Psoas muscle (tissue), 8 donors: ENCODE measurements around the gene ZFHX3. TPM values are rescaled to one million over a fixed set of nuclear protein-coding genes. Genes with fewer than 3 reads are reported as not detected.

Source experiments
- ATAC-seq, 4 donors: fragments of 200-7000 bp; cut with Tn5 transposase; one replicate each; pipeline ENCODE4 v1.9.1; 2020; ENCODE audit warnings: moderate library complexity in 3 of 4, mild to moderate bottlenecking in 2 of 4
- DNase-seq, 2 donors: peaks; one replicate each; pipeline ENCODE4 v3.0.0-alpha.2; 2020
- H3K27ac ChIP-seq: fragments of 200-600 bp; one replicate; pipeline ENCODE4 v1.8.0; 2022
- H3K27me3 ChIP-seq, 3 donors: fragments of 200-600 bp in 1 of 3; one replicate each; pipeline versions ENCODE4 v1.6.1 to v1.8.0; 2013 to 2022; ENCODE audit warnings: low read length in 2 of 3, mild to moderate bottlenecking in 2 of 3, moderate library complexity in 1 of 3; ENCODE audit not compliant: insufficient read depth in 3 of 3
- H3K36me3 ChIP-seq, 2 donors: fragments of 200-600 bp in 1 of 2; one replicate each; pipeline versions ENCODE4 v1.6.1 to v1.8.0; 2013 to 2022; ENCODE audit warnings: low read depth in 1 of 2, mild to moderate bottlenecking in 1 of 2, moderate library complexity in 1 of 2; ENCODE audit not compliant: insufficient read depth in 1 of 2
- H3K4me1 ChIP-seq: fragments of 200-600 bp; one replicate; pipeline ENCODE4 v1.8.0; 2022
- H3K4me3 ChIP-seq: fragments of 200-600 bp; one replicate; pipeline ENCODE4 v1.8.0; 2022; ENCODE audit warnings: mild to moderate bottlenecking
- H3K9me3 ChIP-seq: fragments of 200-600 bp; one replicate; pipeline ENCODE4 v1.8.0; 2022
- WGBS, 3 donors: extraction: QIAGEN DNeasy Blood & Tissue Kit; methylation state at CpG; one replicate each; pipeline versions ENCODE4 v1.1.6 to v1.1.7; 2013; 5-methylcytosine and 5-hydroxymethylcytosine counted together
- intact Hi-C, 2 donors: fragments of 100-400 bp; cut with DNase I; formaldehyde crosslinking; loops; one replicate each; pipeline versions ENCODE4 v1.11.0 to v1.14.2; 2022
- polyA plus RNA-seq, 3 donors: library from polyadenylated mRNA; stranded (reverse); fragments of 200-250 nt; gene quantifications; one replicate each; pipeline ENCODE4 v1.2.3, GENCODE V29; 2013
- total RNA-seq, 4 donors: library from RNA; stranded (reverse); fragmentation: NEBNext Ultra II Directional in 2 of 4; extraction: Animal tissue kit (Norgen Biotek cat#: 25700) in 2 of 4; gene quantifications; one replicate each; pipeline versions ENCODE4 v1.2.1 to v1.2.4, GENCODE V29; 2021 to 2023
- TF ChIP-seq, protein P1 (sequence below): fragments of 200-600 bp; IDR thresholded peaks from one replicate; pipeline ENCODE4 v1.8.0; 2022; ENCODE audit warnings: antibody characterized with exemption
- donor health status: healthy with polysubstance abuse.
- donor health status: DM: no; HTN: no; CAD: no; lungs with moderate emphysema.
- donor health status: Bipolar disorder and iron deficiency.
- donor health status: healthy.
- donor health status: DM: yes; HTN: yes; CAD: no.
- donor health status: DM: no; HTN: no; CAD: no.
- donor health status: DM: no; HTN: no; CAD: no.
- donor health status: DM: yes; HTN: yes; CAD: no.

The ZFHX3 gene
- total and polyA plus RNA-seq, 7 donors = 3.3 to 36.9 (median 11.5) TPM

DNA sequence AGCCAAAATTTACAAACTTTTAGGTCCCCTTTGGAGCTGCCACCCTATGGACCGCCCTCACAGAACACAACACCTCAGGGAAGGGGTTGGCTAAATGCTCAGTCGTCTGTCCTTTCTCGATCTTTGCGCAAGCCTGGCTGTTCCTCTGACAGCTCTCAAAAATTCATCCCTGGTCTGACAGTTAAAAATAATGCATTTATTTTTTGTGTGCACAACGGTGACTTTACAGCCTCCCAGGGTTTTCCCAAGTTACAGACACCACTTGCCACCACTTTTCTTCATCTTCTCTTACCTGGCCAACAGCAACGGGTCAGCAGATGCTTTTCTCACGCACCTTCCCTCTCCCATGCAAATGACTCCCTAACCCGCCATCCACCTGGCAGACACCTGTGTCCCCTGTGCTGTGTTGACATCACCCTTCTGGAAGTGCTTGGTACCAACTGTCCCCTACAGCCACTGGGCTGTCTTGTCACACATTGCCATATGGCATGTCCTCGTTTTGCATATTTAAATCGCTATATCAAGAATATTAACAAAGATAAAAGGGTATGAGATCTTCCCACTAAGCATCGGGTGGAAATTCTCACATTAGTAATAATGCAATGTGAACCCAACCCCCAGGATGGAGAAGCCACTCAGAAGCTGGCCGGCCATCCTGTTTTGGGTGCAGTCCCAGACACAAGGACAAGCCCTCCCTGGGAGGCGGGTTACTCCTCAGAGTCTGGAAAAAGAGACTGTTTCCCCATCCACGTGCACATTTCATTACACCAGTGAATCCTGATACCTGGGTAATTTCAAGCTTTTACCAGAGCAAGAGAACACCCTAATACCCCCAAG, 187.0 kb downstream of the ZFHX3 start:
- H3K36me3 ChIP-seq = peaks cover 0 to 2% of the 10 kb centered on the region in 2 donors
- 73 to 80% (median 76%) methylated on average over 14 of the region's 14 CpGs for WGBS, 3 donors
- H3K4me3 ChIP-seq = no peak overlapping the region
- no peak for DNase-seq
- intact Hi-C loops = no loop called here
- TF ChIP-seq, protein P1, sequence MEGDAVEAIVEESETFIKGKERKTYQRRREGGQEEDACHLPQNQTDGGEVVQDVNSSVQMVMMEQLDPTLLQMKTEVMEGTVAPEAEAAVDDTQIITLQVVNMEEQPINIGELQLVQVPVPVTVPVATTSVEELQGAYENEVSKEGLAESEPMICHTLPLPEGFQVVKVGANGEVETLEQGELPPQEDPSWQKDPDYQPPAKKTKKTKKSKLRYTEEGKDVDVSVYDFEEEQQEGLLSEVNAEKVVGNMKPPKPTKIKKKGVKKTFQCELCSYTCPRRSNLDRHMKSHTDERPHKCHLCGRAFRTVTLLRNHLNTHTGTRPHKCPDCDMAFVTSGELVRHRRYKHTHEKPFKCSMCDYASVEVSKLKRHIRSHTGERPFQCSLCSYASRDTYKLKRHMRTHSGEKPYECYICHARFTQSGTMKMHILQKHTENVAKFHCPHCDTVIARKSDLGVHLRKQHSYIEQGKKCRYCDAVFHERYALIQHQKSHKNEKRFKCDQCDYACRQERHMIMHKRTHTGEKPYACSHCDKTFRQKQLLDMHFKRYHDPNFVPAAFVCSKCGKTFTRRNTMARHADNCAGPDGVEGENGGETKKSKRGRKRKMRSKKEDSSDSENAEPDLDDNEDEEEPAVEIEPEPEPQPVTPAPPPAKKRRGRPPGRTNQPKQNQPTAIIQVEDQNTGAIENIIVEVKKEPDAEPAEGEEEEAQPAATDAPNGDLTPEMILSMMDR = no peak
- H3K4me1 ChIP-seq = peaks cover 10% of the 10 kb centered on the region
- H3K27ac ChIP-seq = no peak overlapping the region
- no peaks in the 10 kb centered on the region for H3K9me3 ChIP-seq
- H3K27me3 ChIP-seq = no peaks in the 10 kb centered on the region
- ATAC-seq = no peak

DNA sequence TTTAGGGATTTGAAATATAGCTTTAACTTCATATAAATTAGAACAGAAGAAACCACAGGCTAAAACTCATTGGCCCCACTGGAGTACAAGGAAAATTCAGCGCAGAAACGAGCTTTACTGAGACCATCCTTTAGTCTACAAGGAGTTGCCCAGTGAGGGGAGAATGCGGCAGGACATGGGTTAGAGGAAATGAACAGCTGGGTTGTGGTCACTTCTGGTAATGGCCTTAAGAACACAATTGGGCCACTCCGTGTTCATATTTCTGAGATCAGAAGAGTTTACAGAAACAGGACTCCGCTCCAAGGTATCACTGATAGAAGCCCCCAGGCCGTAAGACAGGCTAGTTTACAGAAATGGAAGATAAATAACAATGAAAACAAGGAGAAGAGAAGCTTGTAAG, 188.3 kb downstream of the ZFHX3 start:
- no peaks in the 10 kb centered on the region for H3K27me3 ChIP-seq
- peaks cover 10% of the 10 kb centered on the region for H3K4me1 ChIP-seq
- ATAC-seq (no peak), DNase-seq (no peak)
- intact Hi-C loops = no loop called here
- H3K4me3 ChIP-seq = no peak overlapping the region
- H3K27ac ChIP-seq = peak overlapping the region; percentile 2
- TF ChIP-seq, protein P1 = no peak
- no peaks in the 10 kb centered on the region for H3K9me3 ChIP-seq
- WGBS, 3 donors = 90 to 98% (median 94%) methylated on average over 6 of the region's 6 CpGs
- H3K36me3 ChIP-seq = peaks cover 0 to 2% of the 10 kb centered on the region in 2 donors

DNA sequence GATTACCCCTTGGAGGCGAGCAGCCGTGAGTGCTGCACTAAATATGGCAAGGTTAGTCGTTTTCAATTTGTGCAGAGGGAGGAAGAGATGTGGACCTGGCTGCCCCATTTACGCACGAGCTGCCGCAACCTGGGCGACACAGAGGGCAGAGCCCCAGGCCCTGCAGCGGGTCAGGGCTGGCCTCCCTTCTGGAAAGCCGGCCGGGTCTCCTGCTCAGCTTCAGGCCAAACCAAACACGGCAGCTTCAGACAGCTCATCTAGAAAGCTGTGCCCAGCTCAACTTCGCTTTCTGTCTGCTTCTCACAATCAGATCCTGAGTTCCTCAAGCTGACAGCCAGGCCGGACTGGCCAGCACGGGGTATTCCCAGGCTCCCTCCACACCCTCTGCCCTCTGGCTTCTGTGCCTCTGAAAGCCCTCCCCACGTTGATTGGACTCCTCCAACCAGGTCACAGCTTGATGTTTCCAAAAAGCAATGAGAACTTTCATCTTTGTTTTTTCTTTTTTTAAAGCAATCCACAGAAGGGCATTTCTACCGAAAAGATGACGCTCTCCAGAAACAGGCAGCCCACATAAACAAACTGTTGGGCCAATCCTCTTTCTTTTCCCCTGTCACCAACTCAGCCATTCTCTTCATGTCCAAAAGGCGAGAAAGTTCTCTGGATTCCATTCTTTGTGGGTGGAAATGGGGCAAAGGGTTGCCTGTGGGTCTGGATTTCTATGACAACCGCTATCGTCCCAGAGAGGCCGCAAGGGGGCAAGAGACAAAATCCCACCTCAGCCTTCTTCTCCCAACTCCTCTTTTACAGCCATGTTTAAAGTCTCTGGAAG, 189.0 kb downstream of the ZFHX3 start:
- ATAC-seq (peak in 3 of 4 donors; percentile 27 to 37 (median 29)), DNase-seq (no peak)
- Histone ChIP-seq H3K4me1 (peaks cover 15% of the 10 kb centered on the region), H3K4me3 (no peak overlapping the region), H3K27ac (peak overlapping the region; percentile 30), H3K27me3 (no peaks in the 10 kb centered on the region), H3K36me3 (no peaks in the 10 kb centered on the region), H3K9me3 (no peaks in the 10 kb centered on the region)
- TF ChIP-seq, protein P1 = no peak
- WGBS, 3 donors = 56 to 73% (median 63%) methylated on average over 21 of the region's 21 CpGs
- intact Hi-C loops = no loop called here

DNA sequence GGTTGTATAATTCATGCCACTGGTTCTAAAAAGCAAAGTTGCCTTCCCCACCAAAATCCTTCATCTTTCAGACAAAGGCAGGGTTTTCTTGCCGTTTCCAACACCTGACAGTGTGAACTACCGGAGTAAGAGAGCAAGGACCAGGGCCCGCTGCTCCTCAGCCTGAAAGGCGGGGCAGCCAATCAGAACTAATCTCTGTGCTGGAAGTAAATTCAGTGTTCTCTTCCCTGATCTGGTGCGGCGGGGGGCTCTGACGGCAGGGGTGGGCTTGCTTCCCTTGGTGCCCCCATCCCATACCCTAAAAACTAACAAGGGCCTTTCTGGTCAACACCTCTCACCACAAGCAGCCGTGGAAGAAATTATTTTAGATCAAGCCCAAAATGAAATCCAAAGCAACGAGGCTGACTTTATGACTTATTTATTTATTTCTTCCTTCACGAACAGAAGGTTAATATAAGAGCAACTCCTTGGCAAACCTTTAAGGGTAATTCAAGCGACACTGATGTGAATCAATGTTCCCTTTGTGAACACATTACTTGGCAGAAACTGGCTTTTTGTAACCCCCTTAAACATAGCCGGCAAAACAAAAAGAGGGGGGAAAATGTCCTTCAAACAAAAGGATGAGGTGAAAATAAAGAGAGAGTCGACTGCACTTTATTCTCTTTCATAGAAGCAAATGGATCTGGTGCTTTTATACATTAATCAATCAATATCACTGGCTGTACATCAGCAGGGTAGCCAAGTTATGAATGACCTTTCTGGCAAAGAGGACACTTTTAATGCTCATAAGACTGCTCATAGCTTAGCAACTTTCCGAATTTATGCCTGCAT, 189.9 kb downstream of the ZFHX3 start:
- Histone ChIP-seq H3K27me3 (no peaks in the 10 kb centered on the region), H3K36me3 (no peaks in the 10 kb centered on the region), H3K4me3 (no peak overlapping the region), H3K4me1 (peaks cover 16% of the 10 kb centered on the region), H3K27ac (peak overlapping the region; percentile 30), H3K9me3 (no peaks in the 10 kb centered on the region)
- DNase-seq = no peak
- intact Hi-C loops = no loop called here
- 69 to 79% (median 72%) methylated on average over 14 of the region's 14 CpGs for WGBS, 3 donors
- no peak for ATAC-seq
- TF ChIP-seq, protein P1 = no peak
